ENCODE measurements around the gene MAP4. TPM values are rescaled to one million over a fixed set of nuclear protein-coding genes. Genes with fewer than 3 reads are reported as not detected.

The MAP4 gene
- polyA plus RNA-seq, 1 donor from 2014 or later: 186 TPM

DNA sequence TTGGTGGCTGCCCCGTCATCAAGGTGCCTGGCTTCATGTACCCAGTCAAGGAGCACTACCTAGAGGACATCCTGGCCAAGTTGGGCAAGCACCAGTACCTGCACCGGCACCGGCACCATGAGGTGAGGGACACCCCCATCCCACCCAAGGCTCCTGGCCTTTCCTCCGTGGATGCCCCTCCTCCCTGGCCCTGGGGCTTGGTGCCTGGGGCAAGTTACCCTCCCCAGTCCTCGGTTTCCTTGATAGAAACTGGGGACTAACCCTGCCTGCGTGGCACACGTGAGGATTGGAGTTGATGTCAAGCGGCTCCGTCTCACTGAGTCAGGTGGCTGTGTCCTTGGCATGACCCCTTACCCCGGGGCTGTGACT lies 169.4 kb downstream of the MAP4 start:
- no peaks in the 10 kb centered on the region for H3K79me2 ChIP-seq (replicated peaks; ENCODE audit: insufficient read depth, low read length)
- H3K9me3 ChIP-seq (ENCODE audit: low read length): no peaks in the 10 kb centered on the region
- no peak overlapping the region for H2AFZ ChIP-seq (ENCODE audit: low read depth, low read length)
- H3K9me2 ChIP-seq (ENCODE audit: insufficient read depth, low read length): no peaks in the 10 kb centered on the region
- H4K20me1 ChIP-seq (ENCODE audit: insufficient read depth): no peaks in the 10 kb centered on the region
- H3K36me3 ChIP-seq (ENCODE audit: insufficient read depth, low read length): no peaks in the 10 kb centered on the region
- no peak overlapping the region for H3K4me2 ChIP-seq (ENCODE audit: low read length)
- H3K9ac ChIP-seq (ENCODE audit: low read length): no peak overlapping the region
- TF ChIP-seq, protein P1, sequence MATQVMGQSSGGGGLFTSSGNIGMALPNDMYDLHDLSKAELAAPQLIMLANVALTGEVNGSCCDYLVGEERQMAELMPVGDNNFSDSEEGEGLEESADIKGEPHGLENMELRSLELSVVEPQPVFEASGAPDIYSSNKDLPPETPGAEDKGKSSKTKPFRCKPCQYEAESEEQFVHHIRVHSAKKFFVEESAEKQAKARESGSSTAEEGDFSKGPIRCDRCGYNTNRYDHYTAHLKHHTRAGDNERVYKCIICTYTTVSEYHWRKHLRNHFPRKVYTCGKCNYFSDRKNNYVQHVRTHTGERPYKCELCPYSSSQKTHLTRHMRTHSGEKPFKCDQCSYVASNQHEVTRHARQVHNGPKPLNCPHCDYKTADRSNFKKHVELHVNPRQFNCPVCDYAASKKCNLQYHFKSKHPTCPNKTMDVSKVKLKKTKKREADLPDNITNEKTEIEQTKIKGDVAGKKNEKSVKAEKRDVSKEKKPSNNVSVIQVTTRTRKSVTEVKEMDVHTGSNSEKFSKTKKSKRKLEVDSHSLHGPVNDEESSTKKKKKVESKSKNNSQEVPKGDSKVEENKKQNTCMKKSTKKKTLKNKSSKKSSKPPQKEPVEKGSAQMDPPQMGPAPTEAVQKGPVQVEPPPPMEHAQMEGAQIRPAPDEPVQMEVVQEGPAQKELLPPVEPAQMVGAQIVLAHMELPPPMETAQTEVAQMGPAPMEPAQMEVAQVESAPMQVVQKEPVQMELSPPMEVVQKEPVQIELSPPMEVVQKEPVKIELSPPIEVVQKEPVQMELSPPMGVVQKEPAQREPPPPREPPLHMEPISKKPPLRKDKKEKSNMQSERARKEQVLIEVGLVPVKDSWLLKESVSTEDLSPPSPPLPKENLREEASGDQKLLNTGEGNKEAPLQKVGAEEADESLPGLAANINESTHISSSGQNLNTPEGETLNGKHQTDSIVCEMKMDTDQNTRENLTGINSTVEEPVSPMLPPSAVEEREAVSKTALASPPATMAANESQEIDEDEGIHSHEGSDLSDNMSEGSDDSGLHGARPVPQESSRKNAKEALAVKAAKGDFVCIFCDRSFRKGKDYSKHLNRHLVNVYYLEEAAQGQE (IDR thresholded peaks at IDR 0.05; ENCODE audit: borderline replicate concordance): no peak
- no peak for TF ChIP-seq TAF1 (IDR thresholded peaks at IDR 0.05; ENCODE audit: low read depth)
- TF ChIP-seq POLR2AphosphoS5 (IDR thresholded peaks at IDR 0.05): no peak
- no peak overlapping the region for H3K27ac ChIP-seq (ENCODE audit: low read length)
- no peaks in the 10 kb centered on the region for H3F3A ChIP-seq (ENCODE audit: insufficient read depth, low read length, poor library complexity, severe bottlenecking)
- H3K27me3 ChIP-seq (ENCODE audit: insufficient read depth, low read depth, low read length): no peaks in the 10 kb centered on the region
- no peak overlapping the region for H3K4me3 ChIP-seq (ENCODE audit: low read length)

DNA sequence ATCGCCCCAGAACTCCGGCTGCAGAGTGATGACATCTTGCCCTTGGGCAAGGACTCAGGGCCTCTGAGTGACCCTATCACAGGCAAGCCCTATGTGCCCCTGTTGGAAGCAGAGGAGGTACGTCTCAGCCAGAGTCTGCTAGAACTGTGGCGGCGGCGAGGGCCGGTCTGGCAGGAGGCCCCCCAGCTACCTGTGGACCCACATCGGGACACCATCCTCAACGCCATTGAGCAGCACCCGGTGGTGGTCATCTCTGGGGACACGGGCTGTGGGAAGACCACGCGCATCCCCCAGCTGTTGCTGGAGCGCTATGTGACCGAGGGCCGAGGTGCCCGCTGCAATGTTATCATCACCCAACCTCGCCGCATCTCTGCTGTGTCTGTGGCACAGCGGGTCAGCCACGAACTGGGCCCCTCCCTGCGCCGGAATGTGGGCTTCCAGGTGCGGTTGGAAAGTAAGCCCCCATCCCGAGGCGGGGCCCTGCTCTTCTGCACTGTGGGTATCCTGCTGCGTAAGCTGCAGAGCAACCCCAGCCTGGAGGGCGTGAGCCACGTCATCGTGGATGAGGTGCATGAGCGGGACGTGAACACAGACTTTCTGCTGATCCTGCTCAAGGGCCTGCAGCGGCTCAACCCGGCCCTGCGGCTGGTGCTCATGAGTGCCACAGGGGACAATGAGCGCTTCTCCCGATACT lies 169.9 kb downstream of the MAP4 start:
- H4K20me1 ChIP-seq (ENCODE audit: insufficient read depth): no peaks in the 10 kb centered on the region
- TF ChIP-seq, protein P2, sequence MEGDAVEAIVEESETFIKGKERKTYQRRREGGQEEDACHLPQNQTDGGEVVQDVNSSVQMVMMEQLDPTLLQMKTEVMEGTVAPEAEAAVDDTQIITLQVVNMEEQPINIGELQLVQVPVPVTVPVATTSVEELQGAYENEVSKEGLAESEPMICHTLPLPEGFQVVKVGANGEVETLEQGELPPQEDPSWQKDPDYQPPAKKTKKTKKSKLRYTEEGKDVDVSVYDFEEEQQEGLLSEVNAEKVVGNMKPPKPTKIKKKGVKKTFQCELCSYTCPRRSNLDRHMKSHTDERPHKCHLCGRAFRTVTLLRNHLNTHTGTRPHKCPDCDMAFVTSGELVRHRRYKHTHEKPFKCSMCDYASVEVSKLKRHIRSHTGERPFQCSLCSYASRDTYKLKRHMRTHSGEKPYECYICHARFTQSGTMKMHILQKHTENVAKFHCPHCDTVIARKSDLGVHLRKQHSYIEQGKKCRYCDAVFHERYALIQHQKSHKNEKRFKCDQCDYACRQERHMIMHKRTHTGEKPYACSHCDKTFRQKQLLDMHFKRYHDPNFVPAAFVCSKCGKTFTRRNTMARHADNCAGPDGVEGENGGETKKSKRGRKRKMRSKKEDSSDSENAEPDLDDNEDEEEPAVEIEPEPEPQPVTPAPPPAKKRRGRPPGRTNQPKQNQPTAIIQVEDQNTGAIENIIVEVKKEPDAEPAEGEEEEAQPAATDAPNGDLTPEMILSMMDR (IDR thresholded peaks at IDR 0.05; ENCODE audit: poor library complexity, severe bottlenecking): no peak
- TF ChIP-seq POLR2AphosphoS5 (IDR thresholded peaks at IDR 0.05): peak; percentile 14
- H3K79me2 ChIP-seq (replicated peaks; ENCODE audit: insufficient read depth, low read length): no peaks in the 10 kb centered on the region
- no peaks in the 10 kb centered on the region for H3K9me3 ChIP-seq (ENCODE audit: low read length)
- H3K9ac ChIP-seq (ENCODE audit: low read length): no peak overlapping the region
- H3K36me3 ChIP-seq (ENCODE audit: insufficient read depth, low read length): no peaks in the 10 kb centered on the region
- H3K4me3 ChIP-seq (ENCODE audit: low read length): no peak overlapping the region
- H3K9me2 ChIP-seq (ENCODE audit: insufficient read depth, low read length): no peaks in the 10 kb centered on the region
- no peak overlapping the region for H2AFZ ChIP-seq (ENCODE audit: low read depth, low read length)
- no peaks in the 10 kb centered on the region for H3K27me3 ChIP-seq (ENCODE audit: insufficient read depth, low read depth, low read length)
- no peaks in the 10 kb centered on the region for H3F3A ChIP-seq (ENCODE audit: insufficient read depth, low read length, poor library complexity, severe bottlenecking)
- H3K4me2 ChIP-seq (ENCODE audit: low read length): no peak overlapping the region
- H3K27ac ChIP-seq (ENCODE audit: low read length): no peak overlapping the region

DNA sequence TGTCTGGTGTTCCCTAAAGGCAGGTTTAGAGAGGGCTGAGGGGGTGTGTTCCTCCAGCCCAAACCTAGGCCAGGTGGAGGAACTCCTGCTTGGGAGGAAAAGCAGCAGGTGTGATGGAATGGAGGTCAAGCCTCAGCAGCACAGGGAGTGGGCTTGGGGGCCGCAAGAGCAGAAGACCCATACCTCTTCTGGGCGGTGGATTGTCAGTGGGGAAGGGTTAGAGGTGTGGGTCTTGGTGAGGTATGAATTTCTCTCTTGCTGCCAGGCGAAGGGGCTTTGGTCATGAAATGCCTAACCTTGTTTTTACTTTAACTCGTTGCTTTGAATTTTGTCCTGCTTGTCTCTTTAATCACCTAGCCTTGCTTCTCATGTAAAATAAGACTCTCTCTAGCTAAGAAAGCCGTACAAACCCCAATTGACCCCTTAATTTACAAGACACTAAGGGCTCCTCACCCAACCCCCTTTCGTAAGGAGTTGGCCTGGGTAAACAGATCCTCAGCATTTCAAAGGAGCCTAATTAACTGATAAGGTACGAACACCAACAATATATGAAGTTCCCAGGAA lies 174.3 kb downstream of the MAP4 start:
- TF ChIP-seq, protein P1 (IDR thresholded peaks at IDR 0.05; ENCODE audit: borderline replicate concordance): no peak
- no peak for TF ChIP-seq RAD21 (conservative IDR thresholded peaks at IDR 0.05)
- TF ChIP-seq MXI1 (conservative IDR thresholded peaks at IDR 0.05; ENCODE audit: poor library complexity, severe bottlenecking): no peak
- TF ChIP-seq TAF1 (IDR thresholded peaks at IDR 0.05; ENCODE audit: low read depth): no peak
- TF ChIP-seq POLR2AphosphoS5 (IDR thresholded peaks at IDR 0.05): no peak
- TF ChIP-seq SMC3 (conservative IDR thresholded peaks at IDR 0.05; ENCODE audit: poor library complexity): no peak
- TF ChIP-seq EP300 (conservative IDR thresholded peaks at IDR 0.05; ENCODE audit: poor library complexity, severe bottlenecking): no peak
- no peak for TF ChIP-seq EZH2 (IDR thresholded peaks at IDR 0.05; ENCODE audit: borderline replicate concordance, insufficient read depth, low read length, poor library complexity, severe bottlenecking)
- TF ChIP-seq, protein P2 (IDR thresholded peaks at IDR 0.05; ENCODE audit: poor library complexity, severe bottlenecking): no peak
- Histone ChIP-seq H3K27ac (ENCODE audit: low read length) (no peak overlapping the region), H3K36me3 (ENCODE audit: insufficient read depth, low read length) (no peaks in the 10 kb centered on the region), H3K4me2 (ENCODE audit: low read length) (no peak overlapping the region), H3K9me3 (ENCODE audit: low read length) (no peaks in the 10 kb centered on the region), H3K9me2 (ENCODE audit: insufficient read depth, low read length) (no peaks in the 10 kb centered on the region), H2AFZ (ENCODE audit: low read depth, low read length) (no peak overlapping the region), H3K9ac (ENCODE audit: low read length) (no peak overlapping the region), H3K79me2 (replicated peaks; ENCODE audit: insufficient read depth, low read length) (no peaks in the 10 kb centered on the region), H3F3A (ENCODE audit: insufficient read depth, low read length, poor library complexity, severe bottlenecking) (no peaks in the 10 kb centered on the region), H3K4me3 (ENCODE audit: low read length) (no peak overlapping the region), H4K20me1 (ENCODE audit: insufficient read depth) (no peaks in the 10 kb centered on the region), H3K27me3 (ENCODE audit: insufficient read depth, low read depth, low read length) (no peaks in the 10 kb centered on the region)
